ENCODE data around the gene SEMA5B. TPM values are rescaled to one million over a fixed set of nuclear protein-coding genes. Genes with fewer than 3 reads are reported as not detected.
A peak's percentile ranks its signal among the peaks of the same experiment; 100 is the strongest.

Gene SEMA5B
- total and polyA plus RNA-seq, 2 of the 4 experiments (the other 2 are of a cell fraction) = not detected

GRCh38 chr3:122921791-122922651 lies 105.5 kb downstream of the SEMA5B start:
- no peak overlapping the region for H2BK120ac ChIP-seq (ENCODE audit: low read depth, low read length)
- H3K4me2 ChIP-seq (ENCODE audit: low read depth, low read length) = no peak overlapping the region
- H3K56ac ChIP-seq (ENCODE audit: extremely low read depth, insufficient read depth, low read length) = no peak overlapping the region
- H3K79me1 ChIP-seq (ENCODE audit: low read depth in 1 of 2, low read length in 2 of 2) = no peaks in the 10 kb centered on the region
- no TSS peak for BruUV-seq (replicated peaks)
- no peak overlapping the region for H3K4me3 ChIP-seq (ENCODE audit: insufficient read depth, low read depth, low read length)
- no peaks in the 10 kb centered on the region for H3K4me1 ChIP-seq (ENCODE audit: control insufficient read depth, insufficient read depth, low read length)
- no peak overlapping the region for H4K91ac ChIP-seq (ENCODE audit: insufficient read depth, low read depth, low read length)
- H4K5ac ChIP-seq (ENCODE audit: low read depth, low read length) = no peak overlapping the region
- H2AFZ ChIP-seq (replicated peaks; ENCODE audit: low read length, poor library complexity) = peak overlapping the region; percentile 24
- dilution Hi-C loops (cut with HindIII; ENCODE audit: low sequenced_read_pairs, unreplicated experiment) = no loop called here
- no peak overlapping the region for H3K4ac ChIP-seq (ENCODE audit: low read depth, low read length)
- H2AK5ac ChIP-seq (ENCODE audit: low read depth, low read length) = no peak overlapping the region
- peaks cover 59% of the 10 kb centered on the region for H3K27me3 ChIP-seq (ENCODE audit: control insufficient read depth, insufficient read depth, low read length)
- H2BK5ac ChIP-seq (ENCODE audit: low read depth, low read length, poor library complexity, severe bottlenecking) = no peak overlapping the region
- CTCF ChIA-PET = no interaction called here
- no peaks in the 10 kb centered on the region for H3K9me1 ChIP-seq (ENCODE audit: insufficient read depth, low read length)
- no peak overlapping the region for H2BK15ac ChIP-seq (ENCODE audit: low read depth, low read length)
- H3K36me3 ChIP-seq (ENCODE audit: control insufficient read depth, insufficient read depth, low read length) = no peaks in the 10 kb centered on the region
- intact Hi-C loops (cut with micrococcal nuclease) = no loop called here
- ATAC-seq (ENCODE audit: low read depth) (no peak), DNase-seq (no peak)
- H3K27ac ChIP-seq (ENCODE audit: insufficient read depth, low read length) = no peak overlapping the region
- no peaks in the 10 kb centered on the region; the same call in 1 of the 2 replicates for H3K9me3 ChIP-seq (ENCODE audit: control insufficient read depth, insufficient read depth, low read length)
- no peak overlapping the region for H4K8ac ChIP-seq (ENCODE audit: low read depth in 2 of 2, low read length in 2 of 2)
- no peak overlapping the region for H3K23ac ChIP-seq (ENCODE audit: low read depth, low read length)
- H3K9ac ChIP-seq (ENCODE audit: low read depth, low read length) = no peak overlapping the region
- no peak overlapping the region for H3K14ac ChIP-seq (replicated peaks; ENCODE audit: low read depth, low read length)
- no peak overlapping the region for H2AK9ac ChIP-seq (replicated peaks; ENCODE audit: low read depth, low read length, poor library complexity)
- H3K18ac ChIP-seq (ENCODE audit: low read depth, low read length) = no peak overlapping the region
- no peak overlapping the region for H2BK20ac ChIP-seq (ENCODE audit: low read depth, low read length)
- POLR2A ChIA-PET (ENCODE audit: unreplicated experiment) = no interaction called here
- in situ Hi-C loops (cut with MboI; ENCODE audit: low sequenced_read_pairs) = no loop called here
- H4K20me1 ChIP-seq (ENCODE audit: insufficient read depth, low read length) = no peaks in the 10 kb centered on the region
- WGBS, 2 experiments (ENCODE audit: extremely low coverage in 2 of 2, insufficient read length in 1 of 2) = 5% methylated on average over 19 of the region's 68 CpGs; no CpG with 5 or more reads in 1 of the 2 experiments
- TF ChIP-seq ELK1 (IDR thresholded peaks at IDR 0.05; ENCODE audit: borderline replicate concordance, low read depth, low read length) (no peak), RCOR1 (IDR thresholded peaks at IDR 0.05; ENCODE audit: insufficient replicate concordance, low read length) (no peak), MAZ (IDR thresholded peaks at IDR 0.05; ENCODE audit: borderline replicate concordance, low read depth, low read length) (no peak), USF2 (IDR thresholded peaks at IDR 0.05; ENCODE audit: low read depth, low read length) (no peak), RFX5 (IDR thresholded peaks at IDR 0.05; ENCODE audit: low read depth, low read length) (no peak), CHD1 (IDR thresholded peaks at IDR 0.05; ENCODE audit: low read depth, low read length) (no peak), FOS (IDR thresholded peaks at IDR 0.05; ENCODE audit: low read depth, low read length) (no peak), SMC3 (IDR thresholded peaks at IDR 0.05; ENCODE audit: low read depth, low read length) (no peak), RAD21 (IDR thresholded peaks at IDR 0.05; ENCODE audit: low read length) (no peak), MXI1 (IDR thresholded peaks at IDR 0.05; ENCODE audit: borderline replicate concordance, low read depth, low read length) (no peak), POLR2A (IDR thresholded peaks at IDR 0.05; ENCODE audit: low read depth, low read length) (no peak), CTCF (conservative IDR thresholded peaks at IDR 0.05; ENCODE audit: low read depth, low read length) (no peak), NFE2L2 (IDR thresholded peaks at IDR 0.05; ENCODE audit: low read depth, low read length) (no peak), CEBPB (IDR thresholded peaks at IDR 0.05; ENCODE audit: low read depth, low read length) (no peak), MAFK (IDR thresholded peaks at IDR 0.05; ENCODE audit: low read depth, low read length) (no peak)

All from IMR-90 (cell line).